AG10803 (cell line): ENCODE data around the gene METAP1D.
A peak's percentile ranks its signal among the peaks of the same experiment; 100 is the strongest.

Experiments
- DNase-seq: peaks from one replicate; pipeline ENCODE4 v3.0.0; 2010; ENCODE audit warnings: low read depth
- H3K4me3 ChIP-seq: 2 replicates; pipeline ENCODE4 v1.5.1; 2011; ENCODE audit warnings: mild to moderate bottlenecking, low read length, control low read depth
- CTCF ChIP-seq: conservative IDR thresholded peaks from 2 replicates; pipeline ENCODE4 v1.5.1; 2011; ENCODE audit warnings: mild to moderate bottlenecking, low read length, control low read depth, inconsistent platforms

The METAP1D gene

GRCh38 chr2:172089005-172089504 lies 89.3 kb downstream of the METAP1D start:
- no peak for TF ChIP-seq CTCF
- no peak overlapping the region for H3K4me3 ChIP-seq
- no peak for DNase-seq

DNA sequence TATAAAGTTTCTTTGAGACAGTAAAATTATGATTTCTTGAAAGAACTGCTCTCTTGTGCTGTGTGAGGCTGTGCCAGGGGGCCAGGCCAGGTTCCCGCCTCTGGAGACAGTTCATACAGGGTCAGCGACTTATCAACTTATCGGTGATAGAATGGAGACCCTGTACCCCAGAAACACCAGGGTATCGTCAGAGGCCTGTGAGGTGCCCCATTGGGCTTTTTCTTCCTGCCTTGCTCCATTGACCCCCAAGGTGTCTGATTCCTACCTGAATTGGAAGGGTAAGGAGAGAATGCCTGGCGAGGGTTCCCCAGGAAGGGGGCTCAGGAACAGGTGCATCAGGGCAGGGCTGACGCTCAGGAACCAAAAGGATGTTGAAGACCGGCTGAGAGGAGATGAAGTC lies 89.9 kb downstream of the METAP1D start:
- H3K4me3 ChIP-seq: no peak overlapping the region
- DNase-seq: no peak
- no peak for TF ChIP-seq CTCF

DNA sequence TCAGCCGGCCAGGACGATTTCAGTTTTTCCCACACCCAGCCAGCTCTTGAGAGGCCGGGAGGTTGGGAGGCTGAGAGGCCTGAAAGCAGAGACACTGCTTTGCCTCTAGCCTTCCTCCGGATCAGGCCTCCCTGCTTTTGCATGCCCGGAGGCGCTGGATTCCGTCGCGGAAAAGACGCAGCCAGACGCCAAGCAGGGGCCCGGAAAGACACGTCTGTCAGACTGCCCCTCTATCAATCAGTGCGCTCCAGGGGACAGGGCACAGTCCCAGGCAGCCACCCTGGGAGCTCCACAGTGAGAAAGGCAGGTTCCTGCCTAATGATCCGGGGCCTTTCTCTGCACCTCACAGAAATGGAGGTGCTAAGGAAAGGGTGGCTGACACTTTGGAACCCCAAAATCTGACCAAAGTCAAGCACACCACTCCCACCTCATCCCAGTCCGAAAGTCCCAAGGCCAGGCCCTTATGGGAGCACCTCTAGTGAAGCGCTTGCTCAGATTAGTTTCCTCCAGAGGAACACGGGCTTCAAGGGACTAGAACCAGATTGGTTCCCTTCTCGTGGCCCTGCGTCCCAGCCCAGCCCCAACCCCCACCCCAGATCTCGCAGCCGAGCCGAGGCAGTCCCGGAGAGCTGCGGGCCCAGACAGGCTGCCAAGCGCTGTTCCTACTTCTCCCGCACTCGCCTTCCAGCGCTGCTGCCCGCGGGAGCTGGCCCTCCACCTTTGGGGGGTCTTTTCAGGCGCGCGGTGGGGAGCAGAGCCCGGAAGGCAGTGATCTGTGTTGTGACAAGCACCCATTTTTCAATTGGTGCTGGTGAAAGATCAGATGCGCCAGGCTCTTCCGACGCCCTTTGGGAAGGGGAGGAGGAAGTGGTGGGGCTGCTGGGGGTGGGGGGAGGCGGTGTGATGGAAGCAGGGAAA lies 90.5 kb downstream of the METAP1D start:
- TF ChIP-seq CTCF: no peak
- no peak for DNase-seq
- H3K4me3 ChIP-seq: no peak overlapping the region

DNA sequence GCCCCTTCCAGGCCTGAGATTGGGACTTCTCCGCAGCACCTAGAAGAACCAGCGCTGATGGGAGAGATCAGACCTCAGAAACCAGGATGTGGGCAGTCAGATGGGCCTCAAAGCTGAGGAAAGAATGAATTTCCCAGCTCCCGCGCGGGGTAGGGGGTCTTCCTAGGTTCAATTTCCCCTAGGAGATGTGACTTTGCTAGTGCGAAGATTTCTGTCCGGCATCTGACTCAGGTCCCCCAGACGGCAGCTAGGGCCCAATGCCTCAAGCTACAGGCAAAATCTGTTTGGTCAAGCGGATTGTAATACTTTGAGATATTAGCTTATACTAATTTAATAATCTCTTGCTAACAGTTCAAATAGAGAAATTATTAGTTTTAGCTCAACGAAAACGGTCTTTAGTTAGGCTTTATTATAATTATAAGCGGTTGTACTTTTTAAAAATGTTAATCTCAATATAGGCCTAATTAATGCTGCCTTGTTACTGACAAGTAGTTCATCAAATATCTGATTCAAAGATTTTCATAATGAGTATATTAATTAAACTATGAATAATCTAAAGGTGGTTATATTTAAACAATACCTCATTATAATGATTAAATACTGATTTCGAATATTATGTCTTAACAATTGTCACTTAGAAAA lies 91.4 kb downstream of the METAP1D start:
- no peak for DNase-seq
- no peak overlapping the region for H3K4me3 ChIP-seq
- no peak for TF ChIP-seq CTCF

DNA sequence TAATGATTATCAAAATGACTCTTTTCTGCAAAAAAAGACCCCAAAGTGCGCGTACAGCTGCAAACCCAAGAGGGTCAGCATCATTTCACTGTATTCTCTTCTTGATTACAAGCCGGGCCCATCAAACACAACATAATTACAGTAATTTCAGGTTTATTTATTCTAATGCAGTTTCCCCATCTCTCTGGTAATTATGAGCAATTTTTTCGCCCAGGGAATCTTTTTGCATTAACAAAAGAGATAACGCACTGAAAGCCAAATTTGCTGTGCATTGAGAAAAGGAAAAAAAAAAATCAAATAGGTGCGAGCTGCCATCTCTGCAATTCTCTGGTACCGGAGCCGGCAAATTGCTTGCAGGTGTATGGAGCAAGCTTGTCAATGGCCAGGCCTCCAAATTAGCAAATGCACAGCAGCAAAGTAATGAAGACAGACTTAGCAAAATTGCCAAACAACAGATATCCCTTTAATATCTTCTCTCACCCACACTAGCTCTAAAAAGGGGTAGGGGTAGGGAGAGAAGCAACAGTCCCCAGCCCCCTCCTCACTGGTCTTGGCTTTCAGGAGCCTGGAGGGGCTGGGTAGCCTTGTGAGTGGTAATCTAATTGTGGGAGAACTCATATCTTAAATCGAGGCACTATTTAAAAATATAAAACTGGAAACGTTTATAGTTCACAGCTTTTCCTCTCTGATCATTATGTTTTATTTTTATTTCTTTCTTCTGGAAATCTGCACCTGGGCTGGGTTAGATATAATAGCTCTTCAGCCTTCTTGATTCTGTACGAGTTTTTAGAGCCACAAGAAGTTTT lies 92.2 kb downstream of the METAP1D start:
- DNase-seq: no peak
- no peak for TF ChIP-seq CTCF
- H3K4me3 ChIP-seq: no peak overlapping the region

- no peak for TF ChIP-seq CTCF
- DNase-seq: no peak
- H3K4me3 ChIP-seq: peak overlapping the region; percentile 24
Measured at GRCh38 chr2:172092716-172093415, 93.1 kb downstream of the METAP1D start.
